HS-27A (cell line): Measurements from ENCODE around the gene CNOT11.
A peak's percentile ranks its signal among the peaks of the same experiment; 100 is the strongest.
"Not testable (repeated sequence)": the region's sequence is repeated elsewhere in the genome, so short reads cannot be mapped to it uniquely, and the experiment has no call there.

Experiments
- DNase-seq: peaks from one replicate; pipeline ENCODE4 v3.0.0-alpha.2; 2012; ENCODE audit warnings: low read depth, missing footprints

Gene CNOT11

GRCh38 chr2:101245468-101245867 is 7.2 kb upstream of the CNOT11 start:
- DNase-seq: not testable (repeated sequence)

DNA sequence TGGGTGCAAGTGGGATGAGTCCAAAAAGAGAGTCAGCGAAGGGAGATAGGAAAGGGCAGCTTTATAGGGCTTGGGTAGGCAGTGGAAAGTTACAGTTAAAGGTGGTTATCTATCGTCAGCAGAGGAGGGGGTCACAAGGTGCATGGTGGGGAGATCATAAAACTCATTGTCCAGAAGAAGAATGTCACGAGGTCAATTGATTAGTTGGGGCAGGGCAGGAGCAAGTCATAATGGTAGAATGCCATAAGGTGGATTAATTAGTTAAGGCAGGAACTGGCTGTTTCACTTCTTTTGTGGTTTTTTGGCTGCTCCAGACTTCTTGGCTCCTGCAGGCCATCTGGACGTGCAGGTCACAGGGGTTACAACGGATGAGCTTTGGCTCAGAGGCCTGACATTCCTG is 3.9 kb upstream of the CNOT11 start:
- not testable (repeated sequence) for DNase-seq

DNA sequence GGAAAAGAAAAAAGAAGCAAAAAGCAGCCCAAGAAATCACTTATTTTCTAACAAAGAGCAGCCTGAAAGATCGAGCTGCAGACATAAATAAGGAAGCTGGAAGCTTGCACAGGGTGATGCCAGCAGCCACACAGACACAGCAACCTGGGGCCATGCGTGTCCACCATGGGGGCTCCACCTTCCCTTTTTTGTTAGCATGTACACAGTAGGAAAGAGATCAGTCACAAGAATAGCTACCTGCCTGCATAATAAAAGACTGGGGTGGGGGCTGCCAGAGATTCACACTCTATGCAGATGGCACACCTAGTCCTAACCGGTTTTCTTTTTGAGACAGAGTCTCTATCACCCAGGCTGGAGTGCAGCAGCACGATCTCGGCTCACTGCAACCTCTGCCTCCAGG is 2.9 kb upstream of the CNOT11 start:
- no peak for DNase-seq

DNA sequence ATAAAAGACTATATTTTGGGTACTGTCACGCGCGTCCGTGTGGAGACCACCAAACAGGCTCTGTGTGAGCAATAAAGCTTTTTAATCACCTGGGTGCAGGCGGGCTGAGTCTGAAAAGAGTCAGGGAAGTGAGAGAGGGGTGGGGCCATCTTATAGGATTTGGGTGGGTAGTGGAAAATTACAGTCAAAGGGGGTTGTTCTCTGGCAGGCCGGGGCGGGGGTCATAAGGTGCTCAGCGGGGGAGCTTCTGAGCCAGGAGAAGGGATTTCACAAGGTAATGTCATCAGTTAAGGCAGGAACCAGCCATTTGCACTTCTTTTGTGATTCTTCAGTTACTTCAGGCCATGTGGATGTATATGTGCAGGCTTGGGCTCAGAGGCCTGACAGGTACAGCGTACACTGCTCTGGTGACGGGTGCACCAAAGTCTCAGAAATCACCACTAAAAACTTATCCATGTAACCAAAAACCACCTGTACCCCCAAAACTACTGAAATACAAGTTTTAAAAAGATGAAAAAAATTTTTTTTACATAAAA is 1.4 kb upstream of the CNOT11 start:
- not testable (repeated sequence) for DNase-seq

- no peak for DNase-seq
These were observed 760 bp upstream of the CNOT11 start for GRCh38 chr2:101251844-101252407.

- DNase-seq: peak; percentile 8
These were observed 472 bp downstream of the CNOT11 start for GRCh38 chr2:101253013-101253702.

- DNase-seq: no peak
These were observed 1.2 kb downstream of the CNOT11 start for GRCh38 chr2:101253703-101254450.

- no peak for DNase-seq
These were observed 2.8 kb downstream of the CNOT11 start for GRCh38 chr2:101255501-101255900.

- DNase-seq: no peak
These were observed 3.6 kb downstream of the CNOT11 start for GRCh38 chr2:101256316-101256715.

GRCh38 chr2:101258804-101259203 is 6.1 kb downstream of the CNOT11 start:
- no peak for DNase-seq

GRCh38 chr2:101262142-101262541 is 9.5 kb downstream of the CNOT11 start:
- DNase-seq: no peak

- DNase-seq: no peak
These were observed 10.7 kb downstream of the CNOT11 start for GRCh38 chr2:101263377-101263800.

- no peak for DNase-seq
These were observed 11.8 kb downstream of the CNOT11 start for GRCh38 chr2:101264360-101264939.

DNA sequence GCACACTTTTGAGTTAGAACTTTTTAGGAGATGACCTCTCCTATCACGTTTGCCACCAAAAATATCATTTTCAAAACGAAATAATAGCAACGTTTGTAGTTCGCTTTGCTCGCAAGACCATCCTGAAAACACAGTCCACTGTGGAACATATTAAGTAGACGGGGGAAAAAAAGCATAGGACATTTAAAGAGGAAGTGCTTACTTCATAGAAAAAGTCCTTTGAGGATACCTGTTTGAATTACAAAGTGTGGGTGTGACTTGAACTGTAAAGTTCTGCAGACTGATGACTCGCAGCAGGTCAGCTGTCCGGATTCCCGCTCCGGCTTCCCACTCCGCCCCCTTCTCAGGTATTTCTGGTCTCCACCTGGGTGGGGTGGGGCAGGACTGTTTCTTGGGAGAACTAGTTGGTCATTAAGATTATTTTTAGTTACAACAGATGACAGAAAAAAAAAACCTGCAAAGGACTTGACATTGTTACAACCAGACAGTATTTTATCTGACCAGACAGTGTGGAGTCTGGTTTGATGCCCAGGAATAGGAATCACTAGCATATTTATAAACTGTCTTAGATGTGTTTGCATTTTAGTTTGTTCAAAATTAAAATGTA is 13.3 kb downstream of the CNOT11 start:
- DNase-seq: no peak

- no peak for DNase-seq
These were observed 15.3 kb downstream of the CNOT11 start for GRCh38 chr2:101267671-101268656.

DNA sequence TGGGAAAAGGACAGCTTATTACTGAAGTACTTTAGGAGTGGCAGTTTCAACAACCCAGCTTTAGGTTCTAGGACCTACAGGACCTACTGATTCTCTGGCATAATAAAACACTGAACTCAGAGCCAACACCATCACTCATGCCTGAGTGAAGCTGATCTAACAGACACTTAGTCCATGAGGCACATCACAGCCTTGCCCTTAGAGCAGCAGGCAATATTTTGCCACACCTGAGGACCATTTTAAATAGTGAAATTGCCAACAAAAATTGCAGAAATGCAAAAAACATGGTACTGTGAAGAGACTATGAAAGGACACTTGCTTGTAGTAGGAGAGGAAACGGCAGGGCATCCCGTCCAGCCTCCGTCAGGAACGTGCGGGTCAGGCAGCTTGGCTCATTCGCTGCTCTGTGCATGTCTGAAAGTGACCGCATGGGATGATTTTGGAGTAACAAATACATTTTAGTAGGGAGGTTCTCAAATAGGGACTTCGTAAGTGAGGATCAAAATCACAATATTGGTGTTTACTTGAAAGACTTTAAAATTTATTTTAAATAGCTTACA is 18.1 kb downstream of the CNOT11 start:
- DNase-seq: no peak

DNA sequence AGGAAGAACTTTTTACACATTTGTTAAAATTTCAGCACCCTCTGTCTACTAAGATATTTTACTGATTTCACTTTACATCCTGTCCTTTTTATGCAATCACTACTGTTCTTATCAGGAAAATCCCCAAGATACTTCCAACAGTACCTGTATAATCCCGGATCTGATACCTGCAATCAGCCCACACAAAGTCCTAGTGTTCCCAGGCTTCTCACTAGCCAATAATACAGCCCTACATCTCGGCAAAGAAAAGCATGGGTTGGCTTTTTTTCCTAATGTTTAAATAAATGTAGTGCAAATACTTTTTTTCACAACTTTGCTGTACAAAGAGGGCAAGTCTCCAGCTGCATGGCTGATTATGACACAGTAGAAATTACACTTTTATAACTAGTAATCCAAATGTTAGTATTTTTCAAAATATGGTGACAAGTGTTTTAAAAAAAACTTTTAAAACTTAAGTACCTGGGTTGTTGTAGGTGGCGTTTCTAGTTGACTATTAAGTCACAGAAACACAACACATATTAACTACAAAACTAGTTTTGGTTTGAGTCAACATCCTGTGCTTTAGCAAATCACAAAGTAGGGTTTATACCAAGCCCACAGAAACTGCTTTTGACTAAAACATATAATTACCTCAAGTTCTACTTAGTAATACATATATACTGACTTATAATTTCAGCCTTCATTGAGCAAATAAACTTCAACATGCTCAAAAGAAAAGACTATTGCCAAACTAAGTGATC is 19.5 kb downstream of the CNOT11 start:
- DNase-seq: no peak

DNA sequence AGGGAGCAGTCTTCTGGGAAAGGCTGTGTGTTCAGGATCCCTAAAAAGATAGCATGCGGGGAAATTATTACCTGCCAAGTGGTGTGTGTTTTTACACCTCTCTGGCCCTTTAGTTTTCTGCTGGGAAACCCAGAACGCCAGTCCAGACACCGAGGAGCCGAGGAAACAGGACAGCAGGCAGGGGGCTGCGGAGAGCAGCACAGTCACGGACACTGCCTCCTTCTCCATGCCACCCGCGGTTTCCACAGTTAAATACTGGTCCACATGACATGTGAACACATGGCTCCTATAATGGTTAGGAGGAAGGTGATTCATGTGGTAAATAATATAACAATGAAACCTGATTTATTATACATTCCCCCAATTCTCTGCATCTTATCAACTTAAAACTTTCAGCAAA is 20.4 kb downstream of the CNOT11 start:
- DNase-seq: no peak

- DNase-seq: no peak
These were observed 21.5 kb downstream of the CNOT11 start for GRCh38 chr2:101274142-101274541.

DNA sequence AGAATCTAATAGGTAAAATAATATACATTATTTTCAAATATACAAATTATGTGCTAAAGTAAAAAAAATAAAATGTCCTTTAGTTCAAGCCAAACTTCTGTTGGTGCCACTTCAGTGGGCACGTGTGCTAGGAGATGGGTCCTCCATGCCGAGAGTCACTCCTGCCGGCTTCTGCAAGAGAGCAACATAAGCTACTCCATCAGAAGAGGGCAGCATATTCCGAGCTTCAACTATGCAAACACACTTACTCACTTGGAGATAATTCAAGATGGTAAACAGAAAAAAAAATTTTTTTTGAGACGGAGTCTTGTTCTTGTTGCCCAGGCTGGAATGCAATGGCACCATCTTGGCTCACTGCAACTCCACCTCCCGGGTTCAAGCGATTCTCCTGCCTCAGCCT is 24.4 kb downstream of the CNOT11 start:
- DNase-seq: no peak
